ENCODE results near the gene GPR37L1.
A peak's percentile ranks its signal among the peaks of the same experiment; 100 is the strongest.

DNA sequence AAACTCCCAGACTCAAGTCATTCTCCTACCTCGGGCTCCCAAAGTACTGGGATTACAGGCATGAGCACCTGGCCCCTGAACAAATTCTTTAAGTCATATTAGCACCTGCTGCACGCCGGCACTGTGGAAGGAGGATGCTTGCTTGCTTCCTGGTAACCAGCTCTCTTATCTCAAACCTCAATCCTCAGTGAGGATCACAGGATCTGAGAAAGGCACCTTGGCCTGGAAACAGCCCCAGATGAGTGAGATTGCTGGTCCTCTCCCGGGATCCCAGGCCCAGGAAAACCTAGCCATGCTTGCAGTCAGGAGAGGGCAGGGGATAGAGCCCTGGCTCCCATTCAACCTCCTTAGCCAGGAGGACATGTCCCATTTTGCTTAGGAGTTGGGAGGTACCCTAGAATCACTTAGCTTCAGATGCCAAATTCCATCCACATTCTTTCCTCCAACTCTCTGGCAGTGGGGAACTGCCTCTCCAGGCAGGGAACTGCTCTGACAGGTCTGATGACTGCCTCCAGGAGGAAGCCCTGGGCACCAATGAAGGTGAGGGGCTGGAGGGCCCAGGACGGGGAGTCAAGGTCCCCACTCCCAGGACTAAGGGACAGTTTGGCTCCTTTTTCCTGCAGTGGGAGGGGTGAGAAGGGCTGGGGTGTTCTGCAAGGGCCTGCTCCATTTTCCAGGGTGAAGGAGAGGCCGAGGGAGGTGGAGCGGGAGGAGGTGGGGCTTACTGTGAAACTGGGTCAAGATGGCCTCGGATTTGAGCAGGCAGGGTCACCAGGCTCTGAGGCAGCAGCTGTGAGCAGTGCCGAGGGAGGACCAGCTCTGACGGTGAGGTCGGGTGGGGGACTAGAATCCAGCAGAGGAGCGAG, 9.5 kb downstream of the GPR37L1 start:
- no peak for TF ChIP-seq EP300 (IDR thresholded peaks at IDR 0.05)
- TF ChIP-seq, protein P1, sequence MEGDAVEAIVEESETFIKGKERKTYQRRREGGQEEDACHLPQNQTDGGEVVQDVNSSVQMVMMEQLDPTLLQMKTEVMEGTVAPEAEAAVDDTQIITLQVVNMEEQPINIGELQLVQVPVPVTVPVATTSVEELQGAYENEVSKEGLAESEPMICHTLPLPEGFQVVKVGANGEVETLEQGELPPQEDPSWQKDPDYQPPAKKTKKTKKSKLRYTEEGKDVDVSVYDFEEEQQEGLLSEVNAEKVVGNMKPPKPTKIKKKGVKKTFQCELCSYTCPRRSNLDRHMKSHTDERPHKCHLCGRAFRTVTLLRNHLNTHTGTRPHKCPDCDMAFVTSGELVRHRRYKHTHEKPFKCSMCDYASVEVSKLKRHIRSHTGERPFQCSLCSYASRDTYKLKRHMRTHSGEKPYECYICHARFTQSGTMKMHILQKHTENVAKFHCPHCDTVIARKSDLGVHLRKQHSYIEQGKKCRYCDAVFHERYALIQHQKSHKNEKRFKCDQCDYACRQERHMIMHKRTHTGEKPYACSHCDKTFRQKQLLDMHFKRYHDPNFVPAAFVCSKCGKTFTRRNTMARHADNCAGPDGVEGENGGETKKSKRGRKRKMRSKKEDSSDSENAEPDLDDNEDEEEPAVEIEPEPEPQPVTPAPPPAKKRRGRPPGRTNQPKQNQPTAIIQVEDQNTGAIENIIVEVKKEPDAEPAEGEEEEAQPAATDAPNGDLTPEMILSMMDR (IDR thresholded peaks at IDR 0.05) = no peak
- TF ChIP-seq POLR2A (IDR thresholded peaks at IDR 0.05) = peak in 1 of 4 donors; percentile 14
